ENCODE data around the gene LIN28A.

- no peak for TF ChIP-seq CTCF (IDR thresholded peaks at IDR 0.05)
- TF ChIP-seq POLR2A (IDR thresholded peaks at IDR 0.05) = no peak
These were observed 8.9 kb downstream of the LIN28A start for GRCh38 chr1:26419494-26419893.

All from adrenal gland (tissue), 5 donors.